ENCODE data around the gene DLG2.

The DLG2 gene

GRCh38 chr11:83493917-83494316 lies 2133.2 kb downstream of the DLG2 start:
- TF ChIP-seq FOXP2 (optimal IDR thresholded peaks at IDR 0.05; ENCODE audit: borderline replicate concordance, extremely low read depth, extremely low read length, insufficient read depth), result no peak
- no peak for TF ChIP-seq TAF1 (IDR thresholded peaks at IDR 0.05; ENCODE audit: borderline replicate concordance, insufficient read depth, low read length)
- TF ChIP-seq REST (IDR thresholded peaks at IDR 0.05; ENCODE audit: insufficient read depth in 1 of 2, low read depth in 2 of 2, low read length in 2 of 2), result no peak
- TF ChIP-seq SIN3A (IDR thresholded peaks at IDR 0.05; ENCODE audit: borderline replicate concordance, insufficient read depth, low read length), result no peak
- no peak for TF ChIP-seq POLR2AphosphoS5 (IDR thresholded peaks at IDR 0.05; ENCODE audit: low read depth, low read length)

- TF ChIP-seq POLR2AphosphoS5 (IDR thresholded peaks at IDR 0.05; ENCODE audit: low read depth, low read length) (no peak), REST (IDR thresholded peaks at IDR 0.05; ENCODE audit: insufficient read depth in 1 of 2, low read depth in 2 of 2, low read length in 2 of 2) (no peak), FOXP2 (optimal IDR thresholded peaks at IDR 0.05; ENCODE audit: borderline replicate concordance, extremely low read depth, extremely low read length, insufficient read depth) (no peak), TAF1 (IDR thresholded peaks at IDR 0.05; ENCODE audit: borderline replicate concordance, insufficient read depth, low read length) (no peak), SIN3A (IDR thresholded peaks at IDR 0.05; ENCODE audit: borderline replicate concordance, insufficient read depth, low read length) (no peak)
These were observed 2134.1 kb downstream of the DLG2 start for GRCh38 chr11:83493034-83493433.

GRCh38 chr11:83483808-83484207 lies 2143.3 kb downstream of the DLG2 start:
- TF ChIP-seq POLR2AphosphoS5 (IDR thresholded peaks at IDR 0.05; ENCODE audit: low read depth, low read length) (no peak), FOXP2 (optimal IDR thresholded peaks at IDR 0.05; ENCODE audit: borderline replicate concordance, extremely low read depth, extremely low read length, insufficient read depth) (no peak), SIN3A (IDR thresholded peaks at IDR 0.05; ENCODE audit: borderline replicate concordance, insufficient read depth, low read length) (no peak), TAF1 (IDR thresholded peaks at IDR 0.05; ENCODE audit: borderline replicate concordance, insufficient read depth, low read length) (no peak), REST (IDR thresholded peaks at IDR 0.05; ENCODE audit: insufficient read depth in 1 of 2, low read depth in 2 of 2, low read length in 2 of 2) (no peak)

GRCh38 chr11:83480811-83481210 lies 2146.3 kb downstream of the DLG2 start:
- TF ChIP-seq FOXP2 (optimal IDR thresholded peaks at IDR 0.05; ENCODE audit: borderline replicate concordance, extremely low read depth, extremely low read length, insufficient read depth), result no peak

GRCh38 chr11:83480251-83480650 lies 2146.9 kb downstream of the DLG2 start:
- TF ChIP-seq SIN3A (IDR thresholded peaks at IDR 0.05; ENCODE audit: borderline replicate concordance, insufficient read depth, low read length) (no peak), POLR2AphosphoS5 (IDR thresholded peaks at IDR 0.05; ENCODE audit: low read depth, low read length) (no peak), REST (IDR thresholded peaks at IDR 0.05; ENCODE audit: insufficient read depth in 1 of 2, low read depth in 2 of 2, low read length in 2 of 2) (no peak), TAF1 (IDR thresholded peaks at IDR 0.05; ENCODE audit: borderline replicate concordance, insufficient read depth, low read length) (no peak), FOXP2 (optimal IDR thresholded peaks at IDR 0.05; ENCODE audit: borderline replicate concordance, extremely low read depth, extremely low read length, insufficient read depth) (no peak)
